Fibroblast of skin of scalp (primary cell): Measurements from ENCODE around the gene SLC44A3. TPM values are rescaled to one million over a fixed set of nuclear protein-coding genes. Genes with fewer than 3 reads are reported as not detected.

Experiments
- DNase-seq: peaks from one replicate; pipeline ENCODE4 v3.0.0-alpha.2; 2013
- polyA plus RNA-seq, 2 experiments: library from polyadenylated mRNA; unstranded; fragments of 120-200 nt; gene quantifications; one replicate each; pipeline ENCODE4 v1.2.1, GENCODE V29; 2013; ENCODE audit not compliant: insufficient read length in 2 of 2

Gene SLC44A3
- polyA plus RNA-seq (2013, experiment 1 of 2; ENCODE audit: insufficient read length): 1.5 TPM
- polyA plus RNA-seq (2013, experiment 2 of 2; ENCODE audit: insufficient read length): 1.8 TPM

- DNase-seq: peak; percentile 52
Measured at GRCh38 chr1:94819945-94820746, at the start of gene SLC44A3. TSS of gene SLC44A3 (plus strand) at chr1:94820357. CDS start at chr1:94820452, 95 bp downstream.

DNA sequence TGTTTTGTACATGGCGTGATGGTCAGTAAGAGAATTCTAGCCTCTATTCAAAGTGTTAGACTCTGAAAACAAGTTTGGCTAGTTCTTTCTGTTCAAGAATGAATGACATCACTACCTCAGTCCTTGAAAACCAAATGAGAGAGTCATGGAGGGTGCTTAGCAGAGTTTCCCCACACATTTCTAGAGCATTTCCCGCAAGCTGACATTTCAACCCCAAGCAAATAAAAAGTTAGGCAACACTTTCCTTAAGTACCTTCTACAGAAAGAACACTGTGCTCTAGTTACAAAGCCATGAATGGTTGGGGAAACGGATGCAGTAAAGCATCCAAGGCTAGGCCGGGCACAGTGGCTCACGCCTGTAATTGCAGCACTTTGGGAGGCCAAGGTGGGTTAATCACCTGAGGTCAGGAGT, 47.9 kb upstream of the SLC44A3 start:
- DNase-seq: no peak

DNA sequence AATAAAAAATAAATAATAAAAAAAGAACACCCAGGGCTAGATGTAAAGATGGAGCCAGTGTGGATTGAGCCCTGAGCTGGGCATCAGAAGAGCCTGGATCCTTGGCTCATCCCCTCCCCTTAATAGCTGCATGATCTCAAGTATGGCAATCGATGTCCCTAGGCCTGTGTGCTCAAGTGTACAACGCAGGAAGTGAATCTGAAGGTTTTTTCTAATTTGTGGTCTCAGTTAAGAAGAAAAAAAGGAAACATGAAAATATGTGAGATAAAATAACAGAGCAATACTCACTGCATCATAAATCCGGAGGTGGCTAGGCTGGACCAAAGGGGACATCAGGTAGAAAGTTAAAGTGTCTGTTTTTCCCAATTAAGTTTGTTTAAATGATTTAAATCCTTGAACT, 47.3 kb upstream of the SLC44A3 start:
- DNase-seq: no peak

DNA sequence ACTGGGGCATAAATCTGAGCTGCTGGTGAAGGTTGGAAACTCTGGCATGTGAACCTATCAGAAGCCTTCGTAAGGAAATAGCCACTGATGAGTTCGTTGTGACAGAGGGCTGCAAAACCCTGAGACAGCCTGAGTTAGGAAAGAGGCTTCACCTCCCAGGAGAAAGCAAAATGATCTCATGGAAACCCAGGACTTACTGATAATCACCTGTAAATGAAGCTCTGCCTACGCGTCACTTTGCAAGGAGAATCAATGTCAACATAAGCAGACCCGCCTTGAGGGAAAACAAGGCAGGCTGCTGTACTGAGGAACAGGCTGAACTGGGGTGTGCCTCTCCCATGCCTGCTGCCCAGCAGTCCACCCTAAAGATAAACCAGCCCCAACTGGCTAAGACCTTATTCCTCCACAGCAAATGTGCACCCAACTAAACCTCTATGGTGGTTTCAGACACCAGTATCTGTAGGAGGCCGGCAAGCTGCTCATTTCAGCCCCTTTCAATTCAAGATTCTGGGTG, 46.8 kb upstream of the SLC44A3 start:
- no peak for DNase-seq

- DNase-seq: peak; percentile 82
Measured at GRCh38 chr1:94773931-94774422, 46.2 kb upstream of the SLC44A3 start.

- no peak for DNase-seq
Measured at GRCh38 chr1:94776474-94776873, 43.7 kb upstream of the SLC44A3 start.

DNA sequence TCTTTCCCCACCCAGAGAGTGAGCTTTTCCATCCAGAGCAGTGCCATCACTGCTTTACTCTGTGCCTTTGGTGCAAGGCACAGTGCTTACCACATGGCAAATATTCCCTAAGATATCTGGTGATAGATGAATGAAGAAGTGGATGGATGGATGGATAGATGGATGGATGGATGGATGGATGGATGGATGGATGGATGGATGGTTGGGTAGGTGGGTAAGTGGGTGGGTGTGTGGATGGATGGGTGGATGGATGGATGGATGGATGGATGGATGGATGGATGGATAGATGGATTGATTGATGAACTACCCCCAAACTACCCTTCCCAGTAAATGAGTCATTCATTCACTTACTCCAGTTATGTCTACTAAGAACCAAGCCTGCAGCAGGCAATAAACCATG, 42.9 kb upstream of the SLC44A3 start:
- no peak for DNase-seq

DNA sequence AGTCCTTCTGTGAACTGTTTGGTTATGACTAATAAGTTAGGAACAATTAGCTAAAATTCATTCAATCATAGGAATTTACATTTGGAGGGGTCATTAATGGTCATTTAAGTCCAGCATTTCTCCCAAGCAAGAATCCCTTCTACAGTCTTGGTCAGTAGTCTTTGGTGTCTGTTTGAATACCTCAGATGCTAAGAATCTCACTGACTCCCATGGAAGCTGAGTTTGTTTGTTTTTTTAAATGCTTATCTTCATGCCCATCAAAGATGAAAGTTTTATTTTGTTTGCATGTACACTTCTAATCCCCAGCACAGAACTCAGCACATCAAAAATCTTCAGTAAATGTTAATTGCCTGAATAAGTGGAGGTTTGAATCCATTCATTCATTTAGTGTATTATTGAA, 41.3 kb upstream of the SLC44A3 start:
- no peak for DNase-seq

- DNase-seq: peak; percentile 99
Measured at GRCh38 chr1:94783342-94784189, 36.6 kb upstream of the SLC44A3 start.

GRCh38 chr1:94784190-94784515, 36.0 kb upstream of the SLC44A3 start:
- no peak for DNase-seq

DNA sequence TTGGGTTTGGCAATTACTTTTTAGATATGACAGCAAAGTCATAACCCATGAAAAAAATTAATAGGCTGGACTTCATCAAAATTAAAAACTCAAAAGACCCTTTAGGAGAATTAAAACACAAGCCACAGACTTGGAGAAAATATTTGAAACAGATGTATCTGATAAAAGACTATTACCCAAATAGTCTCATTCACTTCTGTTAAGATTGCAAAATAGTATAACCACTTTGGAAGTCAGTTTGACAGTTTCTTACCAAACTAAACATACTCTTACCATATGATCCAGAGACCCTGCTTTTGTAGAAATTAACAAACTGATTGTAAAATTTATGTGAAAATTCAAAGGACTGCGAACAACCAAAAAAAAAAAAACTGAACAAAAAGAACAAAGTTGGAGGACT, 32.5 kb upstream of the SLC44A3 start:
- DNase-seq: no peak

- no peak for DNase-seq
Measured at GRCh38 chr1:94790246-94790645, 29.9 kb upstream of the SLC44A3 start.

DNA sequence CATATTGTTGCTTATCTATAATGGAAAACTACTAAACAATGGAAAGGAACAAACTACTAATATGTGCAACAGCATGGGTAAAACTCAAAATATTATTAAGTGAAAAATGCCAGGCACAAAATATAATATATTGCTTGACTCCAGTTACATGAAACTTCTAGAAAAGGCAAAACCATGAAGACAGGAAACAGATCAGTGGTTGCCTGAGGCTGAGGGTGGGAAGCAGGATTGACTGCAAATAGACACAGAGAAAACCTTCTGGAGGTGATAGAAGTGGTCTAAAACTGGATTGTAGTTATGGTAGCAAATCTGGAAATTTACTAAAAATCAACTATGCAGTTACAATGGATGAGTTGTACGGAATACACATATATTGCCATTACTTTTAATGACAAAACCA, 29.5 kb upstream of the SLC44A3 start:
- DNase-seq: no peak

- DNase-seq: peak; percentile 83
Measured at GRCh38 chr1:94792473-94793295, 27.5 kb upstream of the SLC44A3 start.

GRCh38 chr1:94793296-94793656, 26.9 kb upstream of the SLC44A3 start:
- DNase-seq: peak; percentile 40

GRCh38 chr1:94795434-94795833, 24.7 kb upstream of the SLC44A3 start:
- no peak for DNase-seq

GRCh38 chr1:94796266-94796665, 23.9 kb upstream of the SLC44A3 start:
- DNase-seq: no peak

DNA sequence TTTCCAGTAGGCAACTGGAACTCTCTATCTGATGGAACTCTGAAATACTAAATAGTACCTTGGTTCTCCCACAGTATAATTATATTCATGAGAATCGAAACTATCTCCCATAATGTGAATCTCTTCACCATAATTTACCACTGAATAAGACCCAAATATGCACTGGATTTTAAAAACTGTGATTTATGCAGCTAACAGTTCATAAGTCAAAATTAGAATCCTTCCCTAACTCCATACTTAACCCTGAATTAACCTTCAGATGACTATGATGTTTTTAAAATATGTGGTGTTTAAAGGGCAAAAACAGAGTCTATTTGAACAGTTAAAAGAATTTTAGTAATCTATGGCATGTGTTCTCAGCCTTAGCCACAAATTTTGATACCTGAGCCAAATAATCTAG, 22.9 kb upstream of the SLC44A3 start:
- no peak for DNase-seq

DNA sequence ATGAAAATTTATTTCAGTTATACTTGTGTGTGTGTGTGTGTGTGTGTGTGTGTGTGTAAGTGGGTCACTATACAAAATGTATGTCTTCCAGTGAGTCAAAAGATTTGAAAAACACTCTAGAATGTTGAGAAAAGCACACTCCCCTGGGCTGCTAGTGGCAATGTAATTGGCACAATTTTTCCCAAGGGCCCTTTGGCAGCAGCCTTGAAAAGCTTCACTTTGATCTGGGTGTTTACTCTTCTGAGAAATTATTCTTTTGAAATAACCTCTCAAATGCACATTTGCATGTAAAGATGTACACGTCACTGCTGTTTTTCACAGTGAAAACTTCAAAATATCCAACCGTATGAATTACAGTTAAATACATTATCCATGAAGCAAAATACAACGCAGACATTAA, 22.1 kb upstream of the SLC44A3 start:
- DNase-seq: no peak

- no peak for DNase-seq
Measured at GRCh38 chr1:94798462-94798861, 21.7 kb upstream of the SLC44A3 start.

DNA sequence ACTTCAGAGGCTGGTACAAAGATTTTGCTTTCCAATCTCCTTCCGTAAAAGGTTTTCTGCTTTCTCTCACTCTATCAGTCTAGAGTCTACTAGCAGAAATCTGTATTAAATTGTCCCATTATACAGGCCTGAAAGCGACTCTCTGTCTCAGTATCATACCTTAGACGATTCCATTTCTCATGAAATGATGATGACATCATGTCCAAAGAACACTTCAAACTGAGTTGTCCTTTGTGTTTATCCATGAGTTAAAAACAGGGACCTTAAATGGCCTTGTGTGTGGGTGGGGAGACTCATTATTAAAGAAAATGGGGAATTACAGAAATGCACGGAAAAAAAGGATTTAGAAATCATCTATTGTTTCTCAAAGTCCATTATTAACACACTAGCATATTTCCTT, 21.0 kb upstream of the SLC44A3 start:
- no peak for DNase-seq

DNA sequence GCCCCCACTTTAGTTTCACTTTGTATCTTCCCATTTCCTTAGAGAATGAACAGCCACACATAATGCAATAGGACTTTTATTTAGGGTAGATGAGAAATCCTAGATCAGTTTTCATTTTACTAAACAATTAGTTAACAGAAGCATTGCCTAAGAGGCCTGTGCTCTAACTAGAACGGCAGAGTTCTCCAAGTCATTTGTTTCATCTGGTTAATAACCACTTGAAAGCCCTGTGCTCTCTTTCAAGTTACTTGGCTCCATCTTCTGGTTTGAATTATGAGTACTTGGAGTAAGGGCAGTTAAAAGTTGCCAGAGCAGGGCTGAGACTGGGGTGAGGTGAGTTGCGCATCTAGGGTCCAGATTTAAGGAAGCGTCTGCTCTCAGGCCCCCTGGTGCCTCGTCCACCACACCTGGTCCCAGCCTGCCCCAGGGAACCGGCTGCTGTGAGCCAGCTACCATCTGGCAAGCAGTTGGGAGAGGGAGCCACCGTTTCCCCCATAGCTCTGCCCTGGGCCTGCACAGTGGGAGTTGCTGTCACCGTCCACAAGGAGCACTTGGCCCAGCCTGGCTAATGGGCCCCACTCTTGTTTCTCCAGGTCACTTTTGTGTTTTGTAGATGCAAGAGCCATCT, 18.1 kb upstream of the SLC44A3 start:
- peak; percentile 81 for DNase-seq
